ENCODE data around the gene ZIK1. TPM values are rescaled to one million over a fixed set of nuclear protein-coding genes. Genes with fewer than 3 reads are reported as not detected.
A peak's percentile ranks its signal among the peaks of the same experiment; 100 is the strongest.

The ZIK1 gene
- total and polyA plus RNA-seq, 2 of the 8 experiments (the other 6 are each of a cell fraction or from before 2014, with no cell fraction given) = 19.4 to 36.5 TPM

- Histone ChIP-seq H4K5ac (ENCODE audit: insufficient read length, low read depth, low read length) (no peak overlapping the region), H3K18ac (ENCODE audit: extremely low read depth, low read length) (no peak overlapping the region), H2BK120ac (replicated peaks; ENCODE audit: low read depth, low read length) (no peak overlapping the region), H2AFZ (ENCODE audit: low read length) (no peak overlapping the region), H3K14ac (ENCODE audit: insufficient read length) (no peak overlapping the region), H3K27me3 (replicated peaks in 1 of 4; ENCODE audit: control insufficient read depth in 3 of 4, extremely low read depth in 1 of 4, insufficient read depth in 3 of 4, low read length in 3 of 4) (no peaks in the 10 kb centered on the region), H3K36me3 (ENCODE audit: control insufficient read depth in 2 of 4, insufficient read depth in 4 of 4, low read length in 3 of 4) (peaks cover 0 to 13% (median 6%) of the 10 kb centered on the region in 4 experiments; a peak in 6 of 8 replicates), H4K20me1 (replicated peaks in 1 of 2; ENCODE audit: control insufficient read depth in 1 of 2, insufficient read depth in 2 of 2, low read length in 2 of 2) (no peaks in the 10 kb centered on the region), H2AK5ac (ENCODE audit: low read depth, low read length) (no peak overlapping the region), H3K9me3 (ENCODE audit: insufficient read depth in 2 of 2, low read depth in 1 of 2, low read length in 1 of 2) (peaks cover 69 to 90% of the 10 kb centered on the region in 2 experiments), H2BK15ac (ENCODE audit: low read length) (no peak overlapping the region), H2BK5ac (ENCODE audit: low read depth, low read length) (no peak overlapping the region), H4K91ac (replicated peaks; ENCODE audit: insufficient read length, low read length) (no peak overlapping the region), H3K4ac (replicated peaks; ENCODE audit: insufficient read length, low read depth, low read length) (no peak overlapping the region), H3K4me2 (ENCODE audit: insufficient read depth in 1 of 2, low read depth in 2 of 2, low read length in 2 of 2) (no peak overlapping the region), H3K56ac (replicated peaks; ENCODE audit: insufficient read length, low read depth, low read length) (no peak overlapping the region), H3K27ac (ENCODE audit: low read depth, low read length) (no peak overlapping the region), H4K8ac (ENCODE audit: extremely low read depth, insufficient read depth, low read length) (no peak overlapping the region), H3K9ac (replicated peaks in 1 of 4; ENCODE audit: extremely low read depth in 1 of 4, low read depth in 3 of 4, low read length in 3 of 4) (no peak overlapping the region), H3K79me1 (ENCODE audit: low read depth, low read length) (no peaks in the 10 kb centered on the region), H2BK12ac (ENCODE audit: low read depth, low read length) (no peak overlapping the region), H3K4me3 (ENCODE audit: extremely low read depth in 1 of 4, insufficient read depth in 2 of 4, low read depth in 3 of 4, low read length in 4 of 4) (no peak overlapping the region), H3K79me2 (ENCODE audit: control insufficient read depth in 1 of 2, insufficient read depth in 2 of 2, low read length in 2 of 2) (no peaks in the 10 kb centered on the region), H3K23me2 (ENCODE audit: low read depth, low read length) (no peaks in the 10 kb centered on the region), H3K23ac (ENCODE audit: insufficient read length) (no peak overlapping the region), H3K4me1 (replicated peaks in 1 of 4; ENCODE audit: control insufficient read depth in 3 of 4, insufficient read depth in 4 of 4, low read length in 3 of 4) (no peaks in the 10 kb centered on the region), H2BK20ac (ENCODE audit: low read length) (no peak overlapping the region)
- DNase-seq (ENCODE audit: low read depth in 1 of 2, low spot score in 2 of 2) (no peak), FAIRE-seq (no peak)
- POLR2A ChIA-PET (ENCODE audit: partially characterized antibody) = interaction anchor here (0.8 kb wide), 1 partner anchor 11 kb away, joined by 3 read pairs; no protein-coding TSS in a partner anchor
- TF ChIP-seq RAD21 (IDR thresholded peaks at IDR 0.05 in 1 of 2, conservative IDR thresholded peaks at IDR 0.05 in 1 of 2; ENCODE audit: low read depth in 2 of 2, low read length in 2 of 2) = peak; percentile 36 to 37; a peak in 2 of 4 replicates
- no peak for TF ChIP-seq CEBPB (IDR thresholded peaks at IDR 0.05; ENCODE audit: low read depth, low read length)
- 0 out of 2 replicates have a peak, but pooled peaks have one; percentile 12 for TF ChIP-seq YY1 (IDR thresholded peaks at IDR 0.05; ENCODE audit: low read depth, low read length)
- CTCF ChIA-PET (ENCODE audit: partially characterized antibody) = no interaction called here
- WGBS, 2 experiments (ENCODE audit: extremely low coverage in 1 of 2, insufficient coverage in 1 of 2, insufficient read length in 1 of 2, insufficient replicate concordance in 2 of 2, low coverage in 1 of 2, low lambda C conversion rate in 2 of 2, missing lambda C conversion rate in 1 of 2) = 63% methylated on average over 6 of the region's 7 CpGs; no CpG with 5 or more reads in 1 of the 2 experiments
These were observed 17.3 kb upstream of the ZIK1 start for GRCh38 chr19:57566396-57567265.

All from H1 (cell line).